Measurements from ENCODE around the gene FKBP15. TPM values are rescaled to one million over a fixed set of nuclear protein-coding genes. Genes with fewer than 3 reads are reported as not detected.

Gene FKBP15
- total RNA-seq, 1 donor from 2014 or later = 18.2 TPM

- Mint-ChIP-seq H3K36me3 (ENCODE audit: unreplicated experiment) (no peaks in the 10 kb centered on the region), H3K27me3 (ENCODE audit: unreplicated experiment) (no peaks in the 10 kb centered on the region), H3K4me3 (ENCODE audit: unreplicated experiment) (no peak overlapping the region), H3K27ac (ENCODE audit: unreplicated experiment) (no peak overlapping the region), H3K9me3 (ENCODE audit: unreplicated experiment) (no peaks in the 10 kb centered on the region), H3K4me1 (ENCODE audit: low read depth, unreplicated experiment) (peaks cover 19% of the 10 kb centered on the region)
- no peak for DNase-seq
- no peak for TF ChIP-seq CTCF (IDR thresholded peaks at IDR 0.05; ENCODE audit: partially characterized antibody, unreplicated experiment)
Observed at GRCh38 chr9:113184539-113184938, 36.5 kb downstream of the FKBP15 start.

- peaks cover 19% of the 10 kb centered on the region for H3K4me1 Mint-ChIP-seq (ENCODE audit: low read depth, unreplicated experiment)
Observed at GRCh38 chr9:113183956-113184488, 37.1 kb downstream of the FKBP15 start.

GRCh38 chr9:113181165-113181564, 39.9 kb downstream of the FKBP15 start:
- Mint-ChIP-seq H3K4me3 (ENCODE audit: unreplicated experiment) (no peak overlapping the region), H3K27me3 (ENCODE audit: unreplicated experiment) (no peaks in the 10 kb centered on the region), H3K9me3 (ENCODE audit: unreplicated experiment) (no peaks in the 10 kb centered on the region), H3K36me3 (ENCODE audit: unreplicated experiment) (no peaks in the 10 kb centered on the region), H3K27ac (ENCODE audit: unreplicated experiment) (no peak overlapping the region), H3K4me1 (ENCODE audit: low read depth, unreplicated experiment) (peaks cover 3% of the 10 kb centered on the region)
- DNase-seq = no peak
- TF ChIP-seq CTCF (IDR thresholded peaks at IDR 0.05; ENCODE audit: partially characterized antibody, unreplicated experiment) = no peak

More at GRCh38 chr9:113183956-113184488, 37.1 kb downstream of the FKBP15 start:
- Mint-ChIP-seq H3K27ac (ENCODE audit: unreplicated experiment) (no peak overlapping the region), H3K27me3 (ENCODE audit: unreplicated experiment) (no peaks in the 10 kb centered on the region), H3K9me3 (ENCODE audit: unreplicated experiment) (no peaks in the 10 kb centered on the region), H3K36me3 (ENCODE audit: unreplicated experiment) (no peaks in the 10 kb centered on the region), H3K4me3 (ENCODE audit: unreplicated experiment) (no peak overlapping the region)
- no peak for DNase-seq
- no peak for TF ChIP-seq CTCF (IDR thresholded peaks at IDR 0.05; ENCODE audit: partially characterized antibody, unreplicated experiment)

GRCh38 chr9:113179839-113180238, 41.2 kb downstream of the FKBP15 start:
- no peak for DNase-seq
- Mint-ChIP-seq H3K27ac (ENCODE audit: unreplicated experiment) (no peak overlapping the region), H3K27me3 (ENCODE audit: unreplicated experiment) (no peaks in the 10 kb centered on the region), H3K4me1 (ENCODE audit: low read depth, unreplicated experiment) (no peaks in the 10 kb centered on the region), H3K36me3 (ENCODE audit: unreplicated experiment) (no peaks in the 10 kb centered on the region), H3K4me3 (ENCODE audit: unreplicated experiment) (no peak overlapping the region), H3K9me3 (ENCODE audit: unreplicated experiment) (no peaks in the 10 kb centered on the region)
- no peak for TF ChIP-seq CTCF (IDR thresholded peaks at IDR 0.05; ENCODE audit: partially characterized antibody, unreplicated experiment)

- Mint-ChIP-seq H3K36me3 (ENCODE audit: unreplicated experiment) (peaks cover 4% of the 10 kb centered on the region), H3K4me1 (ENCODE audit: low read depth, unreplicated experiment) (no peaks in the 10 kb centered on the region), H3K27ac (ENCODE audit: unreplicated experiment) (no peak overlapping the region), H3K27me3 (ENCODE audit: unreplicated experiment) (no peaks in the 10 kb centered on the region), H3K4me3 (ENCODE audit: unreplicated experiment) (no peak overlapping the region), H3K9me3 (ENCODE audit: unreplicated experiment) (no peaks in the 10 kb centered on the region)
- no peak for DNase-seq
- no peak for TF ChIP-seq CTCF (IDR thresholded peaks at IDR 0.05; ENCODE audit: partially characterized antibody, unreplicated experiment)
Observed at GRCh38 chr9:113178087-113178486, 43.0 kb downstream of the FKBP15 start.
